ENCODE measurements around the gene ALG14. TPM values are rescaled to one million over a fixed set of nuclear protein-coding genes. Genes with fewer than 3 reads are reported as not detected.

Gene ALG14
- total RNA-seq, 4 donors from 2014 or later: 0.53 to 1.3 (median 1.0) TPM

- peak overlapping the region in 3 of 4 donors; percentile 29 to 75 (median 74) for H3K27ac ChIP-seq
- no peak for DNase-seq
- no peak overlapping the region for H3K4me3 ChIP-seq
- no peaks in the 10 kb centered on the region for H3K27me3 ChIP-seq
- 74 to 79% methylated on average over 2 of the region's 2 CpGs for whole genome bisulfite sequencing, 2 donors
- peaks cover 0 to 47% (median 3%) of the 10 kb centered on the region in 3 donors for H3K4me1 ChIP-seq
- TF ChIP-seq POLR2A (IDR thresholded peaks at IDR 0.05): no peak
- intact Hi-C loops (cut with DNase I): loop anchor here (10.0 kb wide), 1 partner anchor 215 kb away; the partner anchor contains the start of gene SLC44A3
- no peaks in the 10 kb centered on the region for H3K9me3 ChIP-seq
- no peaks in the 10 kb centered on the region for H3K36me3 ChIP-seq
Measured at GRCh38 chr1:95040032-95040525, 32.7 kb downstream of the ALG14 start.

GRCh38 chr1:95039360-95040031, 33.3 kb downstream of the ALG14 start:
- H3K27ac ChIP-seq: peak overlapping the region in 2 of 4 donors; percentile 74 to 75
- H3K9me3 ChIP-seq: no peaks in the 10 kb centered on the region
- no peaks in the 10 kb centered on the region for H3K27me3 ChIP-seq
- H3K36me3 ChIP-seq: no peaks in the 10 kb centered on the region
- H3K4me1 ChIP-seq: peaks cover 0 to 47% (median 3%) of the 10 kb centered on the region in 3 donors
- no peak overlapping the region for H3K4me3 ChIP-seq
- TF ChIP-seq POLR2A (IDR thresholded peaks at IDR 0.05) (no peak), CTCF (IDR thresholded peaks at IDR 0.05) (no peak)
- DNase-seq: no peak
- 47 to 64% methylated on average over 12 of the region's 12 CpGs for WGBS, 2 donors
- intact Hi-C loops (cut with DNase I): loop anchor here (10.0 kb wide), 2 partner anchors 115 to 215 kb away; partner anchors contain the start of genes CNN3 and SLC44A3

- intact Hi-C loops (cut with DNase I): loop anchor here (10.0 kb wide), 1 partner anchor 111 kb away; the partner anchor contains the start of gene CNN3
- Histone ChIP-seq H3K4me1 (peaks cover 0 to 18% (median 0%) of the 10 kb centered on the region in 3 donors), H3K27ac (no peak overlapping the region), H3K4me3 (no peak overlapping the region), H3K9me3 (no peaks in the 10 kb centered on the region), H3K27me3 (no peaks in the 10 kb centered on the region), H3K36me3 (no peaks in the 10 kb centered on the region)
- TF ChIP-seq POLR2A (IDR thresholded peaks at IDR 0.05) (no peak), CTCF (IDR thresholded peaks at IDR 0.05) (no peak)
- 63 to 70% methylated on average over 1 of the region's 1 CpG for WGBS, 2 donors
- DNase-seq: no peak
Measured at GRCh38 chr1:95035536-95035935, 37.2 kb downstream of the ALG14 start.

- intact Hi-C loops (cut with DNase I): loop anchor here (10.0 kb wide), 1 partner anchor 110 kb away; the partner anchor contains the start of gene CNN3
- Histone ChIP-seq H3K9me3 (no peaks in the 10 kb centered on the region), H3K27me3 (no peaks in the 10 kb centered on the region), H3K27ac (no peak overlapping the region), H3K4me3 (no peak overlapping the region), H3K4me1 (peaks cover 0 to 8% (median 0%) of the 10 kb centered on the region in 3 donors), H3K36me3 (no peaks in the 10 kb centered on the region)
- 63 to 94% methylated on average over 1 of the region's 1 CpG for WGBS, 2 donors
- TF ChIP-seq POLR2A (IDR thresholded peaks at IDR 0.05) (no peak), CTCF (IDR thresholded peaks at IDR 0.05) (no peak)
- no peak for DNase-seq
Measured at GRCh38 chr1:95034506-95034905, 38.2 kb downstream of the ALG14 start.

GRCh38 chr1:95033843-95034242, 38.9 kb downstream of the ALG14 start:
- intact Hi-C loops (cut with DNase I): loop anchor here (10.0 kb wide), 1 partner anchor 109 kb away; the partner anchor contains the start of gene CNN3
- Histone ChIP-seq H3K4me3 (no peak overlapping the region), H3K27me3 (no peaks in the 10 kb centered on the region), H3K4me1 (peaks cover 0 to under 1% (median 0%) of the 10 kb centered on the region in 3 donors), H3K27ac (no peak overlapping the region), H3K9me3 (peaks cover 0 to 5% (median 0%) of the 10 kb centered on the region in 3 donors), H3K36me3 (no peaks in the 10 kb centered on the region)
- DNase-seq: no peak
- no peak for TF ChIP-seq CTCF (IDR thresholded peaks at IDR 0.05)
- TF ChIP-seq POLR2A (IDR thresholded peaks at IDR 0.05): no peak

All from esophagus squamous epithelium (tissue), 5 donors.